Measurements from ENCODE around the gene CCDC184. TPM values are rescaled to one million over a fixed set of nuclear protein-coding genes. Genes with fewer than 3 reads are reported as not detected.
"Not testable (repeated sequence)": the region's sequence is repeated elsewhere in the genome, so short reads cannot be mapped to it uniquely, and the experiment has no call there.

Gene CCDC184
- 1 to 10 TPM in 1 of 4 donors, under 1 TPM in 3; 0.29 to 1.2 (median 0.42) TPM for polyA plus RNA-seq (ENCODE audit: insufficient read length in 4 of 4)

- DNase-seq (ENCODE audit: low read depth in 4 of 4, low spot score in 3 of 4), result peak in 2 of 4 donors; percentile 73 to 76
Measured at GRCh38 chr12:48183091-48183875, at the start of gene CCDC184. Gene CCDC184, plus strand, starts transcription at chr12:48183644. Its CDS starts 479 bp downstream, at chr12:48184123.

- DNase-seq (ENCODE audit: low read depth in 4 of 4, low spot score in 3 of 4), result no peak
Measured at GRCh38 chr12:48135027-48135426, 48.4 kb upstream of the CCDC184 start.

- DNase-seq (ENCODE audit: low read depth in 4 of 4, low spot score in 3 of 4), result no peak
Measured at GRCh38 chr12:48142818-48143674, 40.4 kb upstream of the CCDC184 start.

- no peak for DNase-seq (ENCODE audit: low read depth in 4 of 4, low spot score in 3 of 4)
Measured at GRCh38 chr12:48143898-48144297, 39.5 kb upstream of the CCDC184 start.

- DNase-seq (ENCODE audit: low read depth in 4 of 4, low spot score in 3 of 4), result no peak
Measured at GRCh38 chr12:48145981-48146380, 37.5 kb upstream of the CCDC184 start.

GRCh38 chr12:48151103-48151771, 32.2 kb upstream of the CCDC184 start:
- no peak for DNase-seq (ENCODE audit: low read depth in 4 of 4, low spot score in 3 of 4)

- DNase-seq (ENCODE audit: low read depth in 4 of 4, low spot score in 3 of 4), result not testable (repeated sequence)
Measured at GRCh38 chr12:48155786-48156185, 27.7 kb upstream of the CCDC184 start.

GRCh38 chr12:48156652-48157017, 26.8 kb upstream of the CCDC184 start:
- no peak for DNase-seq (ENCODE audit: low read depth in 4 of 4, low spot score in 3 of 4)

- DNase-seq (ENCODE audit: low read depth in 4 of 4, low spot score in 3 of 4), result peak; percentile 95 to 98 (median 97)
Measured at GRCh38 chr12:48157018-48157888, 26.2 kb upstream of the CCDC184 start, which contains the start of gene ASB8. Gene ASB8, minus strand, starts transcription at chr12:48157515. Its CDS starts 4,019 bp downstream, at chr12:48153496.

GRCh38 chr12:48157889-48158370, 25.5 kb upstream of the CCDC184 start:
- DNase-seq (ENCODE audit: low read depth in 4 of 4, low spot score in 3 of 4), result no peak

GRCh38 chr12:48160046-48160445, 23.4 kb upstream of the CCDC184 start:
- DNase-seq (ENCODE audit: low read depth in 4 of 4, low spot score in 3 of 4), result no peak

GRCh38 chr12:48160807-48161206, 22.6 kb upstream of the CCDC184 start:
- DNase-seq (ENCODE audit: low read depth in 4 of 4, low spot score in 3 of 4), result no peak

- DNase-seq (ENCODE audit: low read depth in 4 of 4, low spot score in 3 of 4), result no peak
Measured at GRCh38 chr12:48163150-48163747, 20.2 kb upstream of the CCDC184 start.

GRCh38 chr12:48164451-48164850, 19.0 kb upstream of the CCDC184 start:
- DNase-seq (ENCODE audit: low read depth in 4 of 4, low spot score in 3 of 4), result no peak

GRCh38 chr12:48165089-48165981, 18.1 kb upstream of the CCDC184 start:
- no peak for DNase-seq (ENCODE audit: low read depth in 4 of 4, low spot score in 3 of 4)

- no peak for DNase-seq (ENCODE audit: low read depth in 4 of 4, low spot score in 3 of 4)
Measured at GRCh38 chr12:48169011-48169410, 14.4 kb upstream of the CCDC184 start.

- no peak for DNase-seq (ENCODE audit: low read depth in 4 of 4, low spot score in 3 of 4)
Measured at GRCh38 chr12:48175613-48176416, 7.6 kb upstream of the CCDC184 start.

- DNase-seq (ENCODE audit: low read depth in 4 of 4, low spot score in 3 of 4), result no peak
Measured at GRCh38 chr12:48176417-48176751, 7.1 kb upstream of the CCDC184 start.

All from right renal pelvis (tissue), 4 donors.